Right lobe of liver (tissue), 4 donors: ENCODE data around the gene TCN2.

Experiments
- CTCF ChIP-seq, 4 donors: fragments of 200-600 bp in 3 of 4; fragments of 450-650 bp in 1 of 4; IDR thresholded peaks; one replicate each; pipeline versions ENCODE4 v1.5.1 to v1.8.0; 2016 to 2022; ENCODE audit warnings: antibody characterized with exemption in 4 of 4, mild to moderate bottlenecking in 2 of 4
- POLR2A ChIP-seq: fragments of 450-650 bp; IDR thresholded peaks from one replicate; pipeline ENCODE4 v1.6.1; 2017; ENCODE audit warnings: antibody characterized with exemption, mild to moderate bottlenecking
- donor health status: DM: no; HTN: no; CAD: no.
- donor health status: DM: no; HTN: no; CAD: no.
- donor health status: DM: no; HTN: yes; CAD: no.

GRCh38 chr22:30596199-30596598, 10.8 kb upstream of the TCN2 start:
- TF ChIP-seq CTCF (IDR thresholded peaks at IDR 0.05): no peak
- no peak for TF ChIP-seq POLR2A
